H9 (cell line): ENCODE results near the gene KIF14. TPM values are rescaled to one million over a fixed set of nuclear protein-coding genes. Genes with fewer than 3 reads are reported as not detected.

Experiments used
- DNase-seq: peaks from one replicate; pipeline ENCODE4 v3.0.0-alpha.2; 2017
- H2AFZ ChIP-seq: one replicate; pipeline ENCODE4 v1.6.1; 2013; ENCODE audit warnings: mild to moderate bottlenecking, low read length, control low read depth, moderate library complexity
- H2AK5ac ChIP-seq: 2 replicates; pipeline ENCODE4 v1.6.1; 2013; ENCODE audit warnings: low read length, control low read depth, mixed read lengths; ENCODE audit not compliant: insufficient read length
- H2BK120ac ChIP-seq: one replicate; pipeline ENCODE4 v1.6.1; 2013; ENCODE audit warnings: low read depth, mild to moderate bottlenecking, low read length, control low read depth, inconsistent platforms; ENCODE audit not compliant: poor library complexity, severe bottlenecking
- H2BK12ac ChIP-seq: 2 replicates; pipeline ENCODE4 v1.6.1; 2013; ENCODE audit warnings: low read length, control low read depth, mixed read lengths, low read depth; ENCODE audit not compliant: insufficient read length
- H2BK15ac ChIP-seq: 2 replicates; pipeline ENCODE4 v1.6.1; 2013; ENCODE audit warnings: low read depth, low read length, control low read depth
- H2BK20ac ChIP-seq: one replicate; pipeline ENCODE4 v1.6.1; 2013; ENCODE audit warnings: low read depth, mild to moderate bottlenecking, low read length, control low read depth, inconsistent platforms; ENCODE audit not compliant: poor library complexity, severe bottlenecking
- H2BK5ac ChIP-seq: 2 replicates; pipeline ENCODE4 v1.6.1; 2013; ENCODE audit warnings: low read length, control low read depth, mixed read lengths; ENCODE audit not compliant: insufficient read length
- H3K14ac ChIP-seq: 2 replicates; pipeline ENCODE4 v1.6.1; 2013; ENCODE audit warnings: low read length, control low read depth; ENCODE audit not compliant: insufficient read depth
- H3K18ac ChIP-seq: 2 replicates; pipeline ENCODE4 v1.6.1; 2013; ENCODE audit warnings: low read depth, mild to moderate bottlenecking, mixed read lengths, low read length, control low read depth; ENCODE audit not compliant: insufficient read length
- H3K23ac ChIP-seq: 2 replicates; pipeline ENCODE4 v1.6.1; 2013; ENCODE audit warnings: low read length, control low read depth, mixed read lengths, low read depth; ENCODE audit not compliant: insufficient read length
- H3K23me2 ChIP-seq: 2 replicates; pipeline ENCODE4 v1.6.1; 2013; ENCODE audit warnings: low read depth, mild to moderate bottlenecking, mixed read lengths, low read length, control low read depth; ENCODE audit not compliant: insufficient read length, poor library complexity, severe bottlenecking
- H3K27ac ChIP-seq: 2 replicates; pipeline ENCODE4 v1.5.1; 2013; ENCODE audit warnings: low read length, control low read depth, mixed read lengths, low read depth; ENCODE audit not compliant: insufficient read length
- H3K27me3 ChIP-seq: 2 replicates; pipeline ENCODE4 v1.6.1; 2013; ENCODE audit warnings: low read length, control low read depth, inconsistent platforms; ENCODE audit not compliant: insufficient read depth
- H3K4ac ChIP-seq: 2 replicates; pipeline ENCODE4 v1.6.1; 2013; ENCODE audit warnings: low read depth, mild to moderate bottlenecking, control low read depth, inconsistent platforms, low read length, moderate library complexity
- H3K4me1 ChIP-seq: 2 replicates; pipeline ENCODE4 v1.6.1; 2013; ENCODE audit warnings: low read length, control low read depth, inconsistent platforms; ENCODE audit not compliant: insufficient read depth
- H3K4me2 ChIP-seq: 2 replicates; pipeline ENCODE4 v1.6.1; 2013; ENCODE audit warnings: low read length, control low read depth, mixed read lengths; ENCODE audit not compliant: insufficient read length, insufficient read depth
- H3K56ac ChIP-seq: 2 replicates; pipeline ENCODE4 v1.6.1; 2013; ENCODE audit warnings: low read depth, mild to moderate bottlenecking, mixed read lengths, low read length, control low read depth; ENCODE audit not compliant: insufficient read length
- H3K79me1 ChIP-seq: 2 replicates; pipeline ENCODE4 v1.6.1; 2013; ENCODE audit warnings: low read depth, mild to moderate bottlenecking, moderate library complexity, low read length, control low read depth, inconsistent platforms; ENCODE audit not compliant: insufficient read depth, poor library complexity, severe bottlenecking
- H3K79me2 ChIP-seq: 2 replicates; pipeline ENCODE4 v1.6.1; 2013; ENCODE audit warnings: low read length, control low read depth, inconsistent platforms; ENCODE audit not compliant: insufficient read depth
- H3K9ac ChIP-seq: 2 replicates; pipeline ENCODE4 v1.6.1; 2013; ENCODE audit warnings: low read length, control low read depth, mixed read lengths; ENCODE audit not compliant: insufficient read length; ENCODE audit errors: extremely low read depth
- H3K9me3 ChIP-seq: one replicate; pipeline ENCODE4 v1.6.1; 2013; ENCODE audit warnings: low read depth, low read length, inconsistent platforms; ENCODE audit not compliant: control insufficient read depth
- H3T11ph ChIP-seq: one replicate; pipeline ENCODE4 v1.6.1; 2013; ENCODE audit warnings: mild to moderate bottlenecking, low read length, control low read depth, inconsistent platforms
- H4K20me1 ChIP-seq: one replicate; pipeline ENCODE4 v1.6.1; 2013; ENCODE audit not compliant: control insufficient read depth, insufficient read length, insufficient read depth
- H4K5ac ChIP-seq: 2 replicates; pipeline ENCODE4 v1.6.1; 2013; ENCODE audit warnings: low read depth, mild to moderate bottlenecking, mixed read lengths, low read length, control low read depth; ENCODE audit not compliant: insufficient read length
- H4K8ac ChIP-seq: replicated peaks from 2 replicates; pipeline ENCODE4 v1.6.1; 2013; ENCODE audit warnings: low read length, control low read depth, mixed read lengths, low read depth; ENCODE audit not compliant: insufficient read length
- H4K91ac ChIP-seq: 2 replicates; pipeline ENCODE4 v1.6.1; 2013; ENCODE audit warnings: low read depth, mild to moderate bottlenecking, moderate library complexity, mixed read lengths, low read length, control low read depth; ENCODE audit not compliant: insufficient read length
- H3K27ac Mint-ChIP-seq, 3 experiments: 2 replicates in 2 of 3; 3 replicates in 1 of 3; pipeline ENCODE4 v1.8.0; 2020 to 2021; ENCODE audit warnings: mixed read lengths in 3 of 3, mild to moderate bottlenecking in 1 of 3, moderate library complexity in 1 of 3
- H3K27me3 Mint-ChIP-seq: 2 replicates; pipeline ENCODE4 v1.8.0; 2021; ENCODE audit warnings: low read depth, mild to moderate bottlenecking, moderate library complexity, mixed read lengths
- H3K36me3 Mint-ChIP-seq, 3 experiments: 2 replicates in 2 of 3; 3 replicates in 1 of 3; pipeline ENCODE4 v1.8.0; 2020 to 2021; ENCODE audit warnings: low read depth in 3 of 3, mixed read lengths in 3 of 3; ENCODE audit not compliant: insufficient read depth in 1 of 3
- H3K4me1 Mint-ChIP-seq, 2 experiments: 2 replicates each; pipeline ENCODE4 v1.8.0; 2020; ENCODE audit warnings: mixed read lengths in 2 of 2
- H3K4me3 Mint-ChIP-seq, 2 experiments: 2 replicates in 1 of 2; 3 replicates in 1 of 2; pipeline ENCODE4 v1.8.0; 2020 to 2021; ENCODE audit warnings: mild to moderate bottlenecking in 2 of 2, mixed read lengths in 2 of 2, moderate library complexity in 1 of 2
- H3K9me3 Mint-ChIP-seq, 2 experiments: 2 replicates in 1 of 2; 3 replicates in 1 of 2; pipeline ENCODE4 v1.8.0; 2020; ENCODE audit warnings: mild to moderate bottlenecking in 2 of 2, mixed read lengths in 2 of 2, moderate library complexity in 1 of 2
- WGBS: extraction: QIAGEN DNeasy Blood & Tissue Kit; methylation state at CpG from one replicate; pipeline ENCODE4 v1.1.7; 2013; ENCODE audit warnings: missing lambda C conversion rate, low lambda C conversion rate, mixed read lengths; ENCODE audit not compliant: insufficient read length; ENCODE audit errors: extremely low coverage; 5-methylcytosine and 5-hydroxymethylcytosine counted together
- total RNA-seq: library from RNA; stranded (reverse); gene quantifications from 2 replicates; pipeline ENCODE4 v1.2.1, GENCODE V29; 2021
- TF ChIP-seq, protein P1 (sequence below): fragments of 200-600 bp; sonication (generic); conservative IDR thresholded peaks from 3 replicates; pipeline ENCODE4 v1.8.0; 2021; ENCODE audit warnings: antibody characterized with exemption, mild to moderate bottlenecking

The KIF14 gene
- total RNA-seq, 1 experiment from 2014 or later: 18.2 TPM

DNA sequence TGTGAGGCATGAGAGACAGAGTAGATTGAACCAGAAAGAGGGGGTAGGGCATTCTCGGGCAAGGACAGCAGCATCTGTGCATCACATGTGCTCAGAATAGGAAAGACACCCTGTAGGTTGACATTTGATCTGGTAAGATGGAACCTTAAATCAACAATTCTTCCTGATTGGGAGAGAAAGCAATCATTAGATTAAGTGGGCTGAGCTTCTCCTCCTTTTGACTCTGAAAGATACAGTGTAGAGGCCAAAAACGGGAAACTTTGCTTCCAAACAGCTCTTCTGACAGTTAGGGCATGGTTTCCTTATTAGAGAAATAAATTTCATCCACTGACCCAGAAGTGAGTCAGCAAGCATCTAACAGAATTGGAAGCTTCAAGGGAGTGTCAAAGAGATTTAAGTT lies 9.7 kb downstream of the KIF14 start:
- Mint-ChIP-seq H3K4me1 (no peaks in the 10 kb centered on the region), H3K27ac (0 out of 7 replicates have a peak overlapping the region, but pooled peaks of 1 of the 3 experiments have one; percentile 18), H3K4me3 (no peak overlapping the region), H3K27me3 (no peaks in the 10 kb centered on the region), H3K36me3 (peaks cover 27 to 77% (median 67%) of the 10 kb centered on the region in 3 experiments; a peak in 6 of 7 replicates), H3K9me3 (no peaks in the 10 kb centered on the region)
- no peak overlapping the region for H2BK12ac ChIP-seq
- no peaks in the 10 kb centered on the region for H3K23me2 ChIP-seq
- no peak overlapping the region for H3K4ac ChIP-seq
- H3K79me2 ChIP-seq: no peaks in the 10 kb centered on the region
- no peak overlapping the region for H3K18ac ChIP-seq
- H3K4me2 ChIP-seq: no peak overlapping the region
- H2AFZ ChIP-seq: no peak overlapping the region
- TF ChIP-seq, protein P1, sequence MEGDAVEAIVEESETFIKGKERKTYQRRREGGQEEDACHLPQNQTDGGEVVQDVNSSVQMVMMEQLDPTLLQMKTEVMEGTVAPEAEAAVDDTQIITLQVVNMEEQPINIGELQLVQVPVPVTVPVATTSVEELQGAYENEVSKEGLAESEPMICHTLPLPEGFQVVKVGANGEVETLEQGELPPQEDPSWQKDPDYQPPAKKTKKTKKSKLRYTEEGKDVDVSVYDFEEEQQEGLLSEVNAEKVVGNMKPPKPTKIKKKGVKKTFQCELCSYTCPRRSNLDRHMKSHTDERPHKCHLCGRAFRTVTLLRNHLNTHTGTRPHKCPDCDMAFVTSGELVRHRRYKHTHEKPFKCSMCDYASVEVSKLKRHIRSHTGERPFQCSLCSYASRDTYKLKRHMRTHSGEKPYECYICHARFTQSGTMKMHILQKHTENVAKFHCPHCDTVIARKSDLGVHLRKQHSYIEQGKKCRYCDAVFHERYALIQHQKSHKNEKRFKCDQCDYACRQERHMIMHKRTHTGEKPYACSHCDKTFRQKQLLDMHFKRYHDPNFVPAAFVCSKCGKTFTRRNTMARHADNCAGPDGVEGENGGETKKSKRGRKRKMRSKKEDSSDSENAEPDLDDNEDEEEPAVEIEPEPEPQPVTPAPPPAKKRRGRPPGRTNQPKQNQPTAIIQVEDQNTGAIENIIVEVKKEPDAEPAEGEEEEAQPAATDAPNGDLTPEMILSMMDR: no peak
- no peaks in the 10 kb centered on the region for H3K27me3 ChIP-seq
- H2BK15ac ChIP-seq: no peak overlapping the region
- H3K4me1 ChIP-seq: no peaks in the 10 kb centered on the region
- H2BK120ac ChIP-seq: no peak overlapping the region
- H3K9ac ChIP-seq: no peak overlapping the region
- no peak overlapping the region for H3K14ac ChIP-seq
- H3K9me3 ChIP-seq: no peaks in the 10 kb centered on the region
- no peak overlapping the region for H2BK5ac ChIP-seq
- H3T11ph ChIP-seq: no peak overlapping the region
- WGBS: no CpG with 5 or more reads among the region's 2 CpGs
- no peak overlapping the region for H2AK5ac ChIP-seq
- H4K5ac ChIP-seq: no peak overlapping the region
- H3K27ac ChIP-seq: no peak overlapping the region
- no peaks in the 10 kb centered on the region for H3K79me1 ChIP-seq
- H3K23ac ChIP-seq: no peak overlapping the region
- H4K20me1 ChIP-seq: no peaks in the 10 kb centered on the region
- DNase-seq: no peak
- H3K56ac ChIP-seq: no peak overlapping the region
- H4K8ac ChIP-seq: no peak overlapping the region
- H2BK20ac ChIP-seq: no peak overlapping the region
- H4K91ac ChIP-seq: no peak overlapping the region
